CD4-positive, alpha-beta T cell treated with Interleukin-17A for 1 hour (primary cell): ENCODE results near the gene ELL.
"Not testable (repeated sequence)": the region's sequence is repeated elsewhere in the genome, so short reads cannot be mapped to it uniquely, and the experiment has no call there.

Source experiments
- DNase-seq: peaks from one replicate; pipeline ENCODE4 v3.0.0-alpha.2; 2020

Gene ELL

GRCh38 chr19:18521692-18522123 is at the start of gene ELL:
Gene ELL, minus strand, starts transcription at chr19:18522070. Its CDS starts 15 bp downstream, at chr19:18522055.
- no peak for DNase-seq

GRCh38 chr19:18568367-18568766 is 46.5 kb upstream of the ELL start:
- no peak for DNase-seq

- no peak for DNase-seq
Measured at GRCh38 chr19:18566953-18567352, 45.1 kb upstream of the ELL start.

- no peak for DNase-seq
Measured at GRCh38 chr19:18562086-18562485, 40.2 kb upstream of the ELL start.

GRCh38 chr19:18559685-18560084 is 37.8 kb upstream of the ELL start:
- DNase-seq, result peak; percentile 14

GRCh38 chr19:18558604-18559003 is 36.7 kb upstream of the ELL start:
- no peak for DNase-seq

- DNase-seq, result peak; percentile 13
Measured at GRCh38 chr19:18558202-18558555, 36.3 kb upstream of the ELL start.

GRCh38 chr19:18557411-18558201 is 35.7 kb upstream of the ELL start, which contains the start of gene KXD1:
Gene KXD1, plus strand, starts transcription at chr19:18557870. Its CDS starts 4,187 bp downstream, at chr19:18562057.
- DNase-seq, result peak; percentile 99

GRCh38 chr19:18551631-18552030 is 29.8 kb upstream of the ELL start:
- no peak for DNase-seq

GRCh38 chr19:18543814-18544475 is 22.1 kb upstream of the ELL start:
- DNase-seq, result peak; percentile 92

- DNase-seq, result peak; percentile 94
Measured at GRCh38 chr19:18542941-18543813, 21.3 kb upstream of the ELL start, which contains the start of gene FKBP8. Gene FKBP8, minus strand, starts transcription at chr19:18543573. Its CDS starts 1,603 bp downstream, at chr19:18541970.

- DNase-seq, result no peak
Measured at GRCh38 chr19:18541992-18542940, 20.4 kb upstream of the ELL start.

GRCh38 chr19:18541258-18541991 is 19.6 kb upstream of the ELL start:
- no peak for DNase-seq

- DNase-seq, result not testable (repeated sequence)
Measured at GRCh38 chr19:18540200-18540599, 18.3 kb upstream of the ELL start.

- DNase-seq, result no peak
Measured at GRCh38 chr19:18539372-18539771, 17.5 kb upstream of the ELL start.

GRCh38 chr19:18538115-18538514 is 16.2 kb upstream of the ELL start:
- DNase-seq, result no peak

GRCh38 chr19:18537431-18537830 is 15.6 kb upstream of the ELL start:
- no peak for DNase-seq

GRCh38 chr19:18536475-18536874 is 14.6 kb upstream of the ELL start:
- no peak for DNase-seq

- DNase-seq, result no peak
Measured at GRCh38 chr19:18533058-18533457, 11.2 kb upstream of the ELL start.

- DNase-seq, result no peak
Measured at GRCh38 chr19:18532168-18532890, 10.5 kb upstream of the ELL start.

- no peak for DNase-seq
Measured at GRCh38 chr19:18531485-18531884, 9.6 kb upstream of the ELL start.
